Left colon (tissue), 2 donors: Measurements from ENCODE around the gene C7orf25. TPM values are rescaled to one million over a fixed set of nuclear protein-coding genes. Genes with fewer than 3 reads are reported as not detected.
A peak's percentile ranks its signal among the peaks of the same experiment; 100 is the strongest.
"Not testable (repeated sequence)": the region's sequence is repeated elsewhere in the genome, so short reads cannot be mapped to it uniquely, and the experiment has no call there.

Source experiments
- ATAC-seq: fragments of 200-7000 bp; cut with Tn5 transposase; one replicate; pipeline ENCODE4 v1.9.1; 2020; ENCODE audit warnings: mild to moderate bottlenecking, moderate library complexity
- DNase-seq, 2 donors: peaks; one replicate each; pipeline ENCODE4 v3.0.0-alpha.2; 2020
- intact Hi-C, 2 donors: fragments of 100-400 bp; cut with DNase I in 1 of 2; cut with micrococcal nuclease in 1 of 2; formaldehyde crosslinking; loops; one replicate each; pipeline versions ENCODE4 v1.11.2 to v1.14.0; 2022; cut with DNase I, micrococcal nuclease
- total RNA-seq, 2 donors: library from RNA; stranded (reverse); fragmentation: NEBNext Ultra II Directional; extraction: Animal tissue kit (Norgen Biotek cat#: 25700); gene quantifications; one replicate each; pipeline ENCODE4 v1.2.1, GENCODE V29; 2021
- donor health status: DM: no; HTN: no; CAD: no.
- donor health status: DM: yes; HTN: yes; CAD: no.

Gene C7orf25
- total RNA-seq, 2 donors from 2014 or later: 2.7 to 6.0 TPM

DNA sequence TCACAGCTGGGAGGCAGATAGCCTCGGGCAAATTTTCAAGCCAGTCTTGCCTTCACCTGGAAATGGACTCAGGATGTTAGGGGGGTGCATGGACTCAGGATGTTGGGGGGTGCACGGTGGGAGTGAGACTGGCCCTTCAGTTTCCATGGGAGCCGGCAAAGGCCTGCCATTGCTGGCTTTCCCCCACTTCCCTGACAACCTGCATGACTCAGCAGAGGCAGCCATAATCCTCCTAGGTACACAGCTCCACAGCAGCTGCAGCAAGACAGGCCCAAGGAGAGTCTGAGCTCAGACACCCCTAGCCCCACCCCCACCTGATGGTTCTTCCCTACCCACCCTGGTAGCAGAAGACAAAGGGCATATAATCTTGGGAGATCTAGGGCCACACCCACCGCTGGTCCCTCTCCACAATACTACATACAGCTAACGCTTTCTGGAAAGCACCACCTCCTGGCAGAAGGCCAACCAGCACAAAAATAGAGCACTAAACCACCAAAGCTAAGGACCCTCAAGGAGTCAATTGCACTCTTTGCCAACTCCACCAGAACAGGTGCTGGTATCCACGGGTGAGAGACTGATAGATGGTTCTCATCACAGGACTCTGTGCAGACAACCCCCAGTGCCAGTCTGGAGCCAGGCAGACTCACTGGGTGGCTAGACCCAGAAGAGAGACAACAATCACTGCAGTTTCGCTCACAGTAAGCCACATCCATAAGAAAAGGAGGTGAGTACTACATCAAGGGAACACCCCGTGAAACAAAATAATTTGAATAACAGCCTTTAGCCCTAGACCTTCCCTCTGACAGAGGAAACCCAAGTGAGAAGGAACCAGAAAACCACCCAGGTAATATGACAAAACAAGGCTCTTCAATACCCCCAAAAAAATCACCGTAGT lies 18.3 kb downstream of the C7orf25 start:
- ATAC-seq (peak; percentile 19), DNase-seq (peak in 1 of 2 donors; percentile 35)
- intact Hi-C loops: no loop called here

DNA sequence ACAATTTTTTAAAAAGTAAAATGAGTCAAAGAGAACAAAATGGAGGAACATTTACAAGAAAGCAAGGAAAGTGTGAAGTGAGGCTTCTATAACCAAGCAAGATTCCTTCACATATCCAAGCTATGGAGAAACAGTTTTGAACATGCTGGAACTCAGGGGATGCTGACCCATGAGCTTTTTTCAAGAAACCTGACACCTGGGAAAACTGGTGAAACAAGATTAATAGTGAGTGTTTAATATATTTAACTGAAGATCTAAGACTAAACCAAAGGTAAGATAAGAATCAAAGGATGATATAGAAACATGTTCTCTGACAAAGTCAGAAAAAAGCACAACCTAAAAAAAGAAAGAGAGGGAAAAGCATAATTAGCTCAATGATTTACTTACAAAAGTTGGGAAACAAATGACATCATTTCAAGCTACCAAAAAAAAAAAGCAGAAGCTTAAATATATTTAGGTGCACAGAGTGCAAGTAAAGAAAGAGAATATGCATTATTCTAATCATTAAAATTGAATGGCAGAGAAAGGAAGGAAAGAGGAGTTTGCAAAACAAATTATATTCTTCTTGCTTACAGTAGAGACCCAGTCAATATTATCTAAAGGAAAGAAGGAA lies 24.9 kb downstream of the C7orf25 start:
- DNase-seq: no peak
- intact Hi-C loops: no loop called here

GRCh38 chr7:42886129-42886528 lies 25.7 kb downstream of the C7orf25 start:
- ATAC-seq: no peak
- intact Hi-C loops: no loop called here
- DNase-seq: no peak

More for the DNA sequence above, 24.9 kb downstream of the C7orf25 start:
- no peak for ATAC-seq

GRCh38 chr7:42885183-42885582 lies 26.7 kb downstream of the C7orf25 start:
- ATAC-seq, DNase-seq, intact Hi-C loops: not testable (repeated sequence)

- DNase-seq (no peak), ATAC-seq (no peak)
- intact Hi-C loops: no loop called here
Observed at GRCh38 chr7:42883950-42884349, 27.9 kb downstream of the C7orf25 start.

DNA sequence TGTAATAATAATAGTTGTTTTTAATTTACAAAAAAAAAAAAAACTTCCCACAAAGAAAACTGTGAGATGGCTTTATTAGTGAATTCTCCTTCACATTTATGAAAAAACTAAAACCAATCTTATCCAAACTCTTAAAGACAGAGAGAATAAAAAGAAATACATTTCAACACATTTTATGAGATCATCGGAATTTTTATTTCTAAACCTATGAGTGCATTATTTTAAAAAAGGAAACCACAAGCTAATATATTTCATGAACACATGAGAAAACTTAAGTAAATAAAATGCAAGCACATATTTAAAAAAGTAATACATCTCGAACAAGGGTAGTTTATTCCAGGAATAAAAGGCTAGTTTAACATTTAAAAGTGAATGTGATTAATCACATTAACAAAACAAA lies 31.5 kb downstream of the C7orf25 start:
- intact Hi-C loops: no loop called here
- no peak for DNase-seq
- no peak for ATAC-seq

DNA sequence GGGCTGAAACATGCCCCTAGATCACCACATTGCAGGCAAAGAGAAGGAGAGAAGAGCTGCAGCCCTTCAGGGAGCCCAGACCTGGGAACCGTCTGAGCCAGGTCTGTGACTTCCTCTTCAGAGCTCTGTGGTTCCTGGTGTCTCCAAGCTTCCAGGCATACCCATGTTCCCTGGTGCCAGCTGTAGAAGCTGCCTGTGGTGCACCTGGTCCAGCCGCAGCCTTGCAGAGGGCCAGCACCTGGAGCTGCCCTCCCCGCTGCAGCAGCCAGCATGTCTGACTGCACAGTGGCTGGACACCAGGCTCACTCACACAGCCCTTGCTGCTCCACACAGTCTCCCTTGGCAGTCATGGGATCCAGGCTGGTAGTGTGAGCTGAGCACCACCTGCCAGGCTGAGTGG lies 33.6 kb downstream of the C7orf25 start:
- ATAC-seq: no peak

GRCh38 chr7:42877862-42878261 lies 34.0 kb downstream of the C7orf25 start:
- intact Hi-C loops: no loop called here
- no peak for DNase-seq
- no peak for ATAC-seq

More for the DNA sequence above, 33.6 kb downstream of the C7orf25 start:
- no peak for DNase-seq
- intact Hi-C loops: no loop called here

DNA sequence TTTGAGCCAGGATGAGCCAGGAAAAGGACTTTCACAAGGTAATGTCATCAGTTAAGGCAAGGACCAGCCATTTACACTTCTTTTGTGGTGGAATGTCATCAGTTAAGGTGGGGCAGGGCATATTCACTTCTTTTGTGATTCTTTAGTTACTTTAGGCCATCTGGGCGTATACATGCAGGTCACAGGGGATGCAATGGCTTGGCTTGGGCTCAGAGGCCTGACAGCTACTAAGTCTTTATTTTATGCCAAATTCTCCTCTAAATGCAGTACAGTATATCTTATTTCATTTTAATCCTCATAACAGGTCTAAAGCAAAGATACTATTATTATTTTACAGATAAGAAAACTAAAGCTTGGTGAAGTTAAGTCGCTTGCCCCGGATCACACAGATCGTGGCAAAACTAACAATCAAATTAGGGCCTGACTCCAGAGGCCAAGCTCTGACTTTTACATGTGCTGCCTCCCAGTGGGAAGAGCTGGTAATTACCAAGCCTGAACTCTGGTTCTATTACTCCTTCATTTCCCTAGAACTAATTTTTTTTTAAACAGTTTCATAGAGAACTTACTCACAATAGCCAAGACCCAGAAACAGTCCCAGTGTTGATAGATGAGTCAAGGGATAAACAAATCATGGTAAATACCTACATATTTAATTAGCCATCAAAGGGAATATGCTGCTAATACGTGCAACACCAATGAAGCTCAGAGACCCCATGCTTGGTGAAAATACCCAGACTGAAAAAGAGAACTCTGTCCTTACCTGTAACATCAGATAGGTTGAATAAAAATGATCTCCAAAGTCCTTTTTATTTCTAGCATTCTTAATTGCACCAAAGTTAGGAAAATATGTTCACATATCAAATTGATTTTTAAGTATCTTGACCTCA lies 35.4 kb downstream of the C7orf25 start:
- intact Hi-C loops: no loop called here
- ATAC-seq: peak; percentile 75
- peak; percentile 38 to 64 for DNase-seq

DNA sequence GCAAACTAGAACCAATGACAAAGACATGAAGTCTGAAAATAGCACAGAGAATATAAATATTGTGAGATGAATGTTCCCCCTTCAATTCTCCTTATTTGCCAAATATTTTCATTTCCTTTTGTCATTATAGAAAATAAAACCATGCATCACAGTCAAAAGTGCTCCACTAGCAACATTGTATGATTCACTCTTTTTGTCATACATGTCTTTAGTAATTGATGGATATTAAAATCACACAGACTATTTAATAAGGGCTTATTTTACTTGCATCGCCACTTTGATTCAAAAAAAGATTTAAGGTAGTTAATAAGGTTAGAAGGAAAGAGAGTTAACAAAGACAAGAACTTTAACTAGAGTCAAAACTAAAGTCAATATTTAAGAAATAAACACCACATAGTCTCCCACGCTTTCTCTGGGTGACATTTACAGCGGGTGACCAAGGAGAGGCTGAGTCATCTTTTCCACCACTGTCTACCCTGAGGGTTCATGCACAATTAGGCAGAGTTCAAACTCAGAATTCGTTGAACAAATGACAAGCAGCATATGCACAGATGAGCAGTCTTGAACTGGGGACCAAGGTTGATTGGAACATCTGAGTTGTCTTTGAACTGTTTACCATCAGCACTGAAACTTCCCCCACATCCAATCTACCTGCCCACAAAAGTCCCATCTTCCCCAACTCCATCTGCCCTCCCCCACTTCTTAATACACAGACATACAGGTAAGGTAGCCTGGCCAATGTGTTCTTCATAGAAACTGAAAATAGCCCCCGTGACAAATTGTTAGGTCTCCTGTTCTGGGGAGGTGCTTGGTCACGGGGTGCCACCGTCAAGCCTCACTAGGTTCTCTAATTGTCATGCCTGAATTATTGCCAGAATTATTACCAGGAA lies 42.5 kb downstream of the C7orf25 start:
- peak; percentile 41 for ATAC-seq
- intact Hi-C loops: no loop called here

GRCh38 chr7:42868480-42868879 lies 43.4 kb downstream of the C7orf25 start:
- intact Hi-C loops: no loop called here
- no peak for ATAC-seq
- no peak for DNase-seq

More for the DNA sequence above, 42.5 kb downstream of the C7orf25 start:
- DNase-seq: no peak

Other genes starting within 250 kb of the C7orf25 start
- 10 to 100 TPM; 55.5 to 73.0 TPM for gene PSMA2, start 20.1 kb upstream of the C7orf25 start, total RNA-seq
- 10 to 100 TPM; 40.1 to 43.3 TPM for gene MRPL32, start 20.3 kb upstream of the C7orf25 start, total RNA-seq
- gene HECW1, start 200.6 kb upstream of the C7orf25 start, total RNA-seq: under 1 TPM; 0.58 to 0.89 TPM